Stomach (tissue), 9 donors: ENCODE results near the gene HEMK1. TPM values are rescaled to one million over a fixed set of nuclear protein-coding genes. Genes with fewer than 3 reads are reported as not detected.

ENCODE experiments used
- DNase-seq, 2 donors: peaks; one replicate each; pipeline versions ENCODE4 v3.0.0 to v3.0.0-alpha.2; 2013 to 2019
- H3K27ac ChIP-seq, 5 donors: fragments of 200-600 bp in 4 of 5; sonication (generic) in 4 of 5; one replicate each; pipeline ENCODE4 v1.5.1; 2013 to 2019; ENCODE audit warnings: mild to moderate bottlenecking in 1 of 5, moderate library complexity in 1 of 5
- H3K27me3 ChIP-seq, 3 donors: fragments of 200-600 bp; sonication (generic); one replicate each; pipeline ENCODE4 v1.5.1; 2017 to 2019; ENCODE audit warnings: mixed run types in 1 of 3
- H3K36me3 ChIP-seq, 4 donors: fragments of 200-600 bp; sonication (generic); 1 replicate in 3 of 4; 2 replicates in 1 of 4; pipeline ENCODE4 v1.5.1; 2016 to 2019
- H3K4me1 ChIP-seq, 4 donors: fragments of 200-600 bp; sonication (generic); one replicate each; pipeline ENCODE4 v1.5.1; 2016 to 2019
- H3K4me3 ChIP-seq, 4 donors: fragments of 200-600 bp; sonication (generic) in 3 of 4; one replicate each; pipeline ENCODE4 v1.5.1; 2016 to 2019; ENCODE audit warnings: mild to moderate bottlenecking in 1 of 4
- H3K9me3 ChIP-seq, 4 donors: fragments of 200-600 bp; sonication (generic); one replicate each; pipeline ENCODE4 v1.5.1; 2016 to 2019
- CTCF ChIP-seq, 7 experiments: fragments of 450-650 bp in 4 of 7; fragments of 200-600 bp in 3 of 7; sonication (generic) in 3 of 7; IDR thresholded peaks; one replicate each; pipeline ENCODE4 v1.5.1; 2016 to 2019; ENCODE audit warnings: antibody characterized with exemption in 7 of 7, control low read depth in 2 of 7, mild to moderate bottlenecking in 1 of 7
- EP300 ChIP-seq: sonication (generic); formaldehyde crosslinking; IDR thresholded peaks from one replicate; pipeline ENCODE4 v1.6.1; 2017; ENCODE audit warnings: antibody characterized with exemption
- POLR2A ChIP-seq, 4 donors: fragments of 450-650 bp; IDR thresholded peaks; one replicate each; pipeline ENCODE4 v1.6.1; 2016; ENCODE audit warnings: antibody characterized with exemption in 4 of 4, control low read depth in 2 of 4, mild to moderate bottlenecking in 1 of 4, moderate library complexity in 1 of 4
- POLR2AphosphoS5 ChIP-seq, 3 donors: sonication (generic); formaldehyde crosslinking; IDR thresholded peaks; one replicate each; pipeline ENCODE4 v1.6.1; 2016; ENCODE audit warnings: antibody characterized with exemption in 3 of 3
- WGBS, 5 donors: extraction: QIAGEN DNeasy Blood & Tissue Kit in 3 of 5; methylation state at CpG; one replicate each; pipeline versions ENCODE4 v1.1.5 to v1.1.7; 2013 to 2018; 5-methylcytosine and 5-hydroxymethylcytosine counted together
- intact Hi-C: fragments of 100-400 bp; cut with DNase I; formaldehyde crosslinking; loops from one replicate; pipeline ENCODE4 v1.15.1; 2023; ENCODE audit warnings: low total_unique reads
- polyA plus RNA-seq, 3 donors: library from polyadenylated mRNA; stranded (reverse); fragments of 200-250 nt; gene quantifications; one replicate each; pipeline ENCODE4 v1.2.3, GENCODE V29; 2013
- total RNA-seq, 5 donors: library from RNA; depleted of rRNA; stranded (reverse); fragments of >200 nt; gene quantifications; one replicate each; pipeline versions ENCODE4 v1.1.0 to v1.2.3, GENCODE V29; 2014 to 2016
- donor health status: healthy with polysubstance abuse.
- donor health status: Bipolar disorder and iron deficiency.
- donor health status: healthy.

Gene HEMK1
- total and polyA plus RNA-seq, 8 donors: 5.8 to 24.8 (median 13.7) TPM

DNA sequence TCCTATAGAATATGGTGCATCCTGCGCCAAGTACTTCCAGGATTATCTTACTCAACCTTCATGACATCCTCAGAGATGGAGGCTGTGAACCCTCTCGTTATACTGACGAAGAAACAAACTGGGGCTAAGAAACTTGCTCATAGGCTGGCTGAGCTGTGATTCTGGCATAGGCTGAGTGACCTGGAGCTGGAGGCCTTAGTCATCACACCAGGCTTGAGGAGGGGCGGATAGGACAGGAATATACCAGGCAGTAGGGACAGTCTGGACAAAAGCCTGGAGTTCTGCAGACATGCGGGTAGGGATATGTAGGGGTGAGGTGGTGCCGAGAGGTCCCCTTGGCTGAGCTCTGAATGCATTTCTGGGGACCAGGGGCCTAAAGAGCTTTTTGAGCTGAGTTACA is 18.1 kb downstream of the HEMK1 start:
- H3K27me3 ChIP-seq: no peaks in the 10 kb centered on the region
- WGBS, 5 donors: 77 to 91% (median 86%) methylated on average over 6 of the region's 6 CpGs
- no peak overlapping the region for H3K27ac ChIP-seq
- no peak overlapping the region for H3K4me3 ChIP-seq
- no peak for DNase-seq
- no peaks in the 10 kb centered on the region for H3K9me3 ChIP-seq
- TF ChIP-seq CTCF (IDR thresholded peaks at IDR 0.05) (no peak), EP300 (no peak), POLR2A (IDR thresholded peaks at IDR 0.05) (no peak), POLR2AphosphoS5 (IDR thresholded peaks at IDR 0.05) (no peak)
- intact Hi-C loops: no loop called here
- H3K36me3 ChIP-seq: peaks cover 0 to 27% (median 19%) of the 10 kb centered on the region in 4 donors
- peaks cover under 1 to 43% (median 21%) of the 10 kb centered on the region in 4 donors for H3K4me1 ChIP-seq

DNA sequence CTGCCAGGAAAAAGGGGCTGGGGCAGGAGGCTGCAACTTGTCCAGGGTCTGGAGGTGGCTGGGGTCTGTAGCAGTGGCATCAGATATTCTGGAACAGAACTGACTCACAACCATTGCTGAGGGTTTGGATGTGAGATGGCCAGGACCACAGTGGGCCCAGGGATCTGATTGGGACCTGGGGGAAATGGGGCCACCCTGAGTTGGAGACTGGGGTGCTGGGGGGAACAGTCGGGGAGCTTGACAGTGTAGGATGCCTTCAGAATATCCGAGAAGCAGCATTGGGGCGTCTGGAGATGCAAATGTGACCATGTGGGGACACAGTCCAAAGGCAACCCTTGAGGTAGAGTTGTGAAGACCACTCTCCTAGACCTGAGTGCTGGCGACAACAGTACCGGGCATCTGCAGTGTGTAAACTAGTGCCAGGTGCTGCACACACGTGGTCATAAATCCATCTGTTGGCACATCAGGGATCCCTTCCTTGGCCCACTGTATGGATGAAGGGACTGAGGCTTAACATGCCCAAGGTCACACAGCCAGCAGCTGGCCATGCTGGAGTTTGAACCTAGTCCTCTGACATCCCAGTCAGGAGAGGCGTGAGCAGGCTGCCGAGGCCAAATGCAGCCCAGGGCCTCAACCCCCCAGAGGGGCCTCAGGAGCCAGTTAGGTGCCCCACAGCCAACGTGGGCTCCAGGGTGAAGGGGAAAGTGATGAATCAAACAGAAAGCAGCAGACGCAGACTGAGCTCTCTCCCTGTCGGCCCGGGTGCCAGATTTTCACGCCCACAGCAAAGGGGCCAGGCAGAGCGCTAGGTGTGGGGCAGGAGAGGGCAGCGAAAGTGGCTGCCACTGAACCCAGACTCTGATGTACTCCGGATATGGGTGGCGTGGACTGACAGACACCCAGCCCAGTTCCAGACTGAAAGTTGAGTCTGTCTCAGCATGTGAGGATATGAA is 18.8 kb downstream of the HEMK1 start:
- Histone ChIP-seq H3K27ac (no peak overlapping the region), H3K27me3 (no peaks in the 10 kb centered on the region), H3K4me1 (peaks cover 5 to 50% (median 28%) of the 10 kb centered on the region in 4 donors), H3K4me3 (no peak overlapping the region), H3K9me3 (no peaks in the 10 kb centered on the region), H3K36me3 (peaks cover 0 to 20% (median 13%) of the 10 kb centered on the region in 4 donors)
- TF ChIP-seq EP300 (no peak), POLR2A (IDR thresholded peaks at IDR 0.05) (no peak), CTCF (IDR thresholded peaks at IDR 0.05) (no peak), POLR2AphosphoS5 (IDR thresholded peaks at IDR 0.05) (no peak)
- WGBS, 5 donors: 38 to 51% (median 43%) methylated on average over 16 to 17 of the region's 17 CpGs
- intact Hi-C loops: no loop called here
- no peak for DNase-seq

GRCh38 chr3:50588759-50589433 is 19.6 kb downstream of the HEMK1 start:
- TF ChIP-seq CTCF (IDR thresholded peaks at IDR 0.05): no peak
- TF ChIP-seq POLR2A (IDR thresholded peaks at IDR 0.05): no peak
- no peak for TF ChIP-seq POLR2AphosphoS5 (IDR thresholded peaks at IDR 0.05)
- no peak for TF ChIP-seq EP300
- no peak overlapping the region for H3K27ac ChIP-seq
- peaks cover 0 to 12% (median 8%) of the 10 kb centered on the region in 4 donors for H3K36me3 ChIP-seq
- H3K4me1 ChIP-seq: peaks cover 5 to 50% (median 29%) of the 10 kb centered on the region in 4 donors
- DNase-seq: no peak
- H3K4me3 ChIP-seq: no peak overlapping the region
- no peaks in the 10 kb centered on the region for H3K27me3 ChIP-seq
- 63 to 77% (median 73%) methylated on average over 4 of the region's 4 CpGs for WGBS, 5 donors
- intact Hi-C loops: no loop called here
- H3K9me3 ChIP-seq: no peaks in the 10 kb centered on the region

DNA sequence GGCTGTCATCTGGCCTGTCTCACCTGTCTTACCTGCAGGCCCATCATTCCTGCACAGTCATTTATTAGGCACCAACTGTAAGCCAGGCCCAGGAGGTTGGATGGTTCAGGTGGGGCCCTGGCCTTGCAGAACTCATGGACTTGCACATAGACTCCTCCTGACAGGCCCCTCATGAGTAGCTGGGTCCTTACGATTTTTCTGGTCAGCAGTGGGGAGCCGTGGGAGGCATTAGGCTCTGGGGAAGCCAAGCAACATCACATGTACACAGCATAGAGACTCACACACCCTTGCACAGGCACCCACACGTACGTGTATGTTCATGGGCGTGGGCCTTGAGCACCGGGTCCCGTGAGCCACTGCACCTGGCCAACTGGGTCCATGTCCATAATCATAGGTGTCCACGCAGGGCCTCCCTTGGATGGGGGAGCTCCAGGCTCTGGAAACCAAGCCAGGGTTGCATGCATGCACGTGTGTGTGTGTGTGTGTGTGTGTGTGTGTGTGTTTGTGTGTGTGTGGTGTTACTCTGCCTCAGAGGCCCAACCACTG is 21.9 kb downstream of the HEMK1 start:
- no peak for TF ChIP-seq EP300
- TF ChIP-seq CTCF (IDR thresholded peaks at IDR 0.05): no peak
- no peak for TF ChIP-seq POLR2AphosphoS5 (IDR thresholded peaks at IDR 0.05)
- no peak for TF ChIP-seq POLR2A (IDR thresholded peaks at IDR 0.05)
- no peak for DNase-seq
- H3K4me1 ChIP-seq: peaks cover 5 to 55% (median 29%) of the 10 kb centered on the region in 4 donors
- H3K9me3 ChIP-seq: no peaks in the 10 kb centered on the region
- H3K27ac ChIP-seq: peak overlapping the region in 3 of 5 donors; percentile 69 to 90 (median 87)
- no peak overlapping the region for H3K4me3 ChIP-seq
- H3K27me3 ChIP-seq: no peaks in the 10 kb centered on the region
- H3K36me3 ChIP-seq: no peaks in the 10 kb centered on the region
- intact Hi-C loops: no loop called here
- 48 to 61% (median 53%) methylated on average over 5 to 9 of the region's 9 CpGs for WGBS, 5 donors
